Stimulated activated CD8-positive, alpha-beta memory T cell treated with anti-CD3 and anti-CD28 coated beads, Interleukin-4, amount 100 ng/mL, for 4 hours (primary cell): ENCODE data around the gene AOPEP.

ENCODE experiments used
- DNase-seq, 2 donors: peaks; one replicate each; pipeline ENCODE4 v3.0.0-alpha.2; 2020; ENCODE audit warnings: low read depth in 2 of 2, low spot score in 1 of 2

Gene AOPEP

GRCh38 chr9:94983552-94983951, 257.1 kb downstream of the AOPEP start:
- no peak for DNase-seq

- no peak for DNase-seq
These were observed 258.5 kb downstream of the AOPEP start for GRCh38 chr9:94984891-94985476.

- no peak for DNase-seq
These were observed 259.1 kb downstream of the AOPEP start for GRCh38 chr9:94985649-94986048.

- no peak for DNase-seq
These were observed 261.2 kb downstream of the AOPEP start for GRCh38 chr9:94987731-94988130.

- DNase-seq = no peak
These were observed 264.5 kb downstream of the AOPEP start for GRCh38 chr9:94990897-94991561.

- no peak for DNase-seq
These were observed 265.7 kb downstream of the AOPEP start for GRCh38 chr9:94991961-94992907.

- DNase-seq = no peak
These were observed 266.8 kb downstream of the AOPEP start for GRCh38 chr9:94993160-94993820.

- DNase-seq = no peak
These were observed 267.3 kb downstream of the AOPEP start for GRCh38 chr9:94993821-94994165.

GRCh38 chr9:94995048-94995693, 268.7 kb downstream of the AOPEP start:
- DNase-seq = no peak

- DNase-seq = no peak
These were observed 270.1 kb downstream of the AOPEP start for GRCh38 chr9:94996641-94997040.

- no peak for DNase-seq
These were observed 271.2 kb downstream of the AOPEP start for GRCh38 chr9:94997727-94998126.

- no peak for DNase-seq
These were observed 273.3 kb downstream of the AOPEP start for GRCh38 chr9:94999832-95000231.

- no peak for DNase-seq
These were observed 274.3 kb downstream of the AOPEP start for GRCh38 chr9:95000821-95001220.

- DNase-seq = no peak
These were observed 275.2 kb downstream of the AOPEP start for GRCh38 chr9:95001720-95002119.

- DNase-seq = no peak
These were observed 277.4 kb downstream of the AOPEP start for GRCh38 chr9:95003689-95004410.

GRCh38 chr9:95004411-95005277, 278.1 kb downstream of the AOPEP start:
- DNase-seq = no peak

- no peak for DNase-seq
These were observed 279.0 kb downstream of the AOPEP start for GRCh38 chr9:95005278-95006143.

GRCh38 chr9:95007226-95007869, 280.8 kb downstream of the AOPEP start:
- DNase-seq = no peak
